ENCODE data around the gene NBEA. TPM values are rescaled to one million over a fixed set of nuclear protein-coding genes. Genes with fewer than 3 reads are reported as not detected.

Gene NBEA
- total RNA-seq, 1 experiment from 2014 or later, result 3.3 TPM

DNA sequence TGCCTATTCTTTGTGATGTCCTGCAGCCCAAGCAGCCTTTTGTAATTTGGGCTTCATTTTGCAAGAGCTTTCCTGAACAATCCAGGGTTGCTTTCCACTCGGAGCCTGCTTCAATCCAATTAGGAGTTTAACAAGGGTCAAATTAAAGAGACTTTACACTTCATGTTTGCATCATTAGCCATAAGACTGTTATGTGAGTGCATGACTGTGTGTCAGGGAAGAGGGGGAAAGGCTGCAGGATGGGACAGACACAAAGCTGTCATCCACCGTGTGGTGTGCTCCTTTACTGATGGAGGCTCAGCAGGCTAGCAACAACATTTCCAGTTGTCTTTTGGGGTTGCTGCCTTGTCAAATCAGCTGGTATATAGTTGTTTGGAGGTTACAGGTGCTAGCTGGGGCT lies 558.1 kb downstream of the NBEA start:
- no peak for ATAC-seq
- Histone ChIP-seq H3K4me1 (ENCODE audit: control insufficient read depth, insufficient read depth, low read length) (no peaks in the 10 kb centered on the region), H3K36me3 (ENCODE audit: control insufficient read depth, insufficient read depth, low read length) (no peaks in the 10 kb centered on the region), H3K4me3 (ENCODE audit: low read depth in 2 of 2, low read length in 2 of 2) (no peak overlapping the region), H3K9me3 (ENCODE audit: control insufficient read depth, insufficient read depth, low read depth, low read length) (no peaks in the 10 kb centered on the region), H3K27me3 (ENCODE audit: control insufficient read depth, insufficient read depth, low read length) (no peaks in the 10 kb centered on the region), H3K27ac (ENCODE audit: low read length) (no peak overlapping the region)
- no peak for DNase-seq (ENCODE audit: low read depth, low spot score)
- ChIA-PET CTCF (interaction anchor here (1.1 kb wide), 1 partner anchor 55 kb away, joined by 3 read pairs; no protein-coding TSS in a partner anchor), POLR2A (no interaction called here)
- BruUV-seq (replicated peaks), result no TSS peak
- intact Hi-C loops (cut with micrococcal nuclease; ENCODE audit: unreplicated experiment), result no loop called here
- in situ Hi-C loops (cut with HindIII; ENCODE audit: low pct_unique_long_range_greater_than_20kb, low sequenced_read_pairs), result no loop called here
- TF ChIP-seq TCF7L2 (IDR thresholded peaks at IDR 0.05; ENCODE audit: low read depth, low read length), result no peak
- TF ChIP-seq, protein P1, sequence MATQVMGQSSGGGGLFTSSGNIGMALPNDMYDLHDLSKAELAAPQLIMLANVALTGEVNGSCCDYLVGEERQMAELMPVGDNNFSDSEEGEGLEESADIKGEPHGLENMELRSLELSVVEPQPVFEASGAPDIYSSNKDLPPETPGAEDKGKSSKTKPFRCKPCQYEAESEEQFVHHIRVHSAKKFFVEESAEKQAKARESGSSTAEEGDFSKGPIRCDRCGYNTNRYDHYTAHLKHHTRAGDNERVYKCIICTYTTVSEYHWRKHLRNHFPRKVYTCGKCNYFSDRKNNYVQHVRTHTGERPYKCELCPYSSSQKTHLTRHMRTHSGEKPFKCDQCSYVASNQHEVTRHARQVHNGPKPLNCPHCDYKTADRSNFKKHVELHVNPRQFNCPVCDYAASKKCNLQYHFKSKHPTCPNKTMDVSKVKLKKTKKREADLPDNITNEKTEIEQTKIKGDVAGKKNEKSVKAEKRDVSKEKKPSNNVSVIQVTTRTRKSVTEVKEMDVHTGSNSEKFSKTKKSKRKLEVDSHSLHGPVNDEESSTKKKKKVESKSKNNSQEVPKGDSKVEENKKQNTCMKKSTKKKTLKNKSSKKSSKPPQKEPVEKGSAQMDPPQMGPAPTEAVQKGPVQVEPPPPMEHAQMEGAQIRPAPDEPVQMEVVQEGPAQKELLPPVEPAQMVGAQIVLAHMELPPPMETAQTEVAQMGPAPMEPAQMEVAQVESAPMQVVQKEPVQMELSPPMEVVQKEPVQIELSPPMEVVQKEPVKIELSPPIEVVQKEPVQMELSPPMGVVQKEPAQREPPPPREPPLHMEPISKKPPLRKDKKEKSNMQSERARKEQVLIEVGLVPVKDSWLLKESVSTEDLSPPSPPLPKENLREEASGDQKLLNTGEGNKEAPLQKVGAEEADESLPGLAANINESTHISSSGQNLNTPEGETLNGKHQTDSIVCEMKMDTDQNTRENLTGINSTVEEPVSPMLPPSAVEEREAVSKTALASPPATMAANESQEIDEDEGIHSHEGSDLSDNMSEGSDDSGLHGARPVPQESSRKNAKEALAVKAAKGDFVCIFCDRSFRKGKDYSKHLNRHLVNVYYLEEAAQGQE (IDR thresholded peaks at IDR 0.05; ENCODE audit: insufficient read depth in 1 of 2, low read depth in 2 of 2, low read length in 1 of 2), result no peak
- TF ChIP-seq, protein P2, sequence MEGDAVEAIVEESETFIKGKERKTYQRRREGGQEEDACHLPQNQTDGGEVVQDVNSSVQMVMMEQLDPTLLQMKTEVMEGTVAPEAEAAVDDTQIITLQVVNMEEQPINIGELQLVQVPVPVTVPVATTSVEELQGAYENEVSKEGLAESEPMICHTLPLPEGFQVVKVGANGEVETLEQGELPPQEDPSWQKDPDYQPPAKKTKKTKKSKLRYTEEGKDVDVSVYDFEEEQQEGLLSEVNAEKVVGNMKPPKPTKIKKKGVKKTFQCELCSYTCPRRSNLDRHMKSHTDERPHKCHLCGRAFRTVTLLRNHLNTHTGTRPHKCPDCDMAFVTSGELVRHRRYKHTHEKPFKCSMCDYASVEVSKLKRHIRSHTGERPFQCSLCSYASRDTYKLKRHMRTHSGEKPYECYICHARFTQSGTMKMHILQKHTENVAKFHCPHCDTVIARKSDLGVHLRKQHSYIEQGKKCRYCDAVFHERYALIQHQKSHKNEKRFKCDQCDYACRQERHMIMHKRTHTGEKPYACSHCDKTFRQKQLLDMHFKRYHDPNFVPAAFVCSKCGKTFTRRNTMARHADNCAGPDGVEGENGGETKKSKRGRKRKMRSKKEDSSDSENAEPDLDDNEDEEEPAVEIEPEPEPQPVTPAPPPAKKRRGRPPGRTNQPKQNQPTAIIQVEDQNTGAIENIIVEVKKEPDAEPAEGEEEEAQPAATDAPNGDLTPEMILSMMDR (IDR thresholded peaks at IDR 0.05), result no peak
- TF ChIP-seq POLR2AphosphoS5 (IDR thresholded peaks at IDR 0.05; ENCODE audit: low read depth, low read length), result no peak
- no peak for TF ChIP-seq SIN3A (IDR thresholded peaks at IDR 0.05; ENCODE audit: borderline replicate concordance, insufficient read depth, low read depth, low read length)

DNA sequence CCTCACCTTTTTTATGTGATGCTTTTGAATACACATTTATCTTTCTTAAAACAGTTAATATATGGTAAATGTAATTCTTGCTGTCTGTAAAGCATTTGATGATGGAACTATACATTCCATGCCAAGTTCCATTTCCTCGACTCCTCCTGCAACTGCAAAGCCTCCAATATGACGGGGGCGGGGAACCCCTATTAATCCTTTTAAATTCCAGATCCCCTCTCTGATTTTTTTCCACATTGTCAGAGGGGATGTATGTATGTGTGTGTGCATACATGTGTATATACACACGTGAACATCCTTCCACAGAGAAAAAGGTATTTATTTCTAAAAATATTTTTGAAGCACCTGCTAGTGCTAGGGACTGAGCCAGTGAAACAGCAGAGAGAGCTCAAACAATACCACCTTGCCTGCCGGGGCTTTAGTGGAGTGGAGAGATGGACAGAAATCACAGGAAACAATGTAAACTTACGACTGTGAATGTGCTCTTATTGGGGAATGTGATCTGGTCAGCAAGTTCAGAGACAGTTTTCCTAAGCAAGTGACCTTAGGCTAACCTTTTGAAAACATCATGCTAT lies 559.7 kb downstream of the NBEA start:
- intact Hi-C loops (cut with micrococcal nuclease; ENCODE audit: unreplicated experiment), result no loop called here
- BruUV-seq (replicated peaks), result no TSS peak
- ChIA-PET POLR2A (no interaction called here), CTCF (no interaction called here)
- in situ Hi-C loops (cut with HindIII; ENCODE audit: low pct_unique_long_range_greater_than_20kb, low sequenced_read_pairs), result no loop called here
- Histone ChIP-seq H3K4me1 (ENCODE audit: control insufficient read depth, insufficient read depth, low read length) (no peaks in the 10 kb centered on the region), H3K36me3 (ENCODE audit: control insufficient read depth, insufficient read depth, low read length) (no peaks in the 10 kb centered on the region), H3K9me3 (ENCODE audit: control insufficient read depth, insufficient read depth, low read depth, low read length) (no peaks in the 10 kb centered on the region), H3K27ac (ENCODE audit: low read length) (no peak overlapping the region), H3K27me3 (ENCODE audit: control insufficient read depth, insufficient read depth, low read length) (no peaks in the 10 kb centered on the region), H3K4me3 (ENCODE audit: low read depth in 2 of 2, low read length in 2 of 2) (no peak overlapping the region)
- ATAC-seq (no peak), DNase-seq (ENCODE audit: low read depth, low spot score) (no peak)
- TF ChIP-seq, protein P2 (IDR thresholded peaks at IDR 0.05), result no peak
- TF ChIP-seq POLR2AphosphoS5 (IDR thresholded peaks at IDR 0.05; ENCODE audit: low read depth, low read length) (no peak), SIN3A (IDR thresholded peaks at IDR 0.05; ENCODE audit: borderline replicate concordance, insufficient read depth, low read depth, low read length) (no peak), TCF7L2 (IDR thresholded peaks at IDR 0.05; ENCODE audit: low read depth, low read length) (no peak)
- TF ChIP-seq, protein P1 (IDR thresholded peaks at IDR 0.05; ENCODE audit: insufficient read depth in 1 of 2, low read depth in 2 of 2, low read length in 1 of 2), result no peak
